WTC11 (cell line): Measurements from ENCODE around the gene HOXD8. TPM values are rescaled to one million over a fixed set of nuclear protein-coding genes. Genes with fewer than 3 reads are reported as not detected.

Experiments
- ATAC-seq: fragments of 200-7000 bp; cut with Tn5 transposase; 2 replicates; pipeline ENCODE4 v1.10.0; 2021; ENCODE audit warnings: mild to moderate bottlenecking, moderate library complexity
- CTCF ChIA-PET: fragments of 300-600 bp; sonication (Branson Sonifier 250); formaldehyde crosslinking; loops from one replicate; lab custom pipeline; 2021; ENCODE audit warnings: antibody characterized with exemption; lab: Charles Lee
- POLR2A ChIA-PET: fragments of 350-600 bp; sonication (Branson Sonifier 250); formaldehyde crosslinking; loops from one replicate; lab custom pipeline; 2021; ENCODE audit warnings: antibody characterized with exemption; lab: Charles Lee
- DNase-seq: peaks from one replicate; pipeline ENCODE4 v3.0.0; 2021; ENCODE audit warnings: low spot score
- H3K27ac Mint-ChIP-seq: 2 replicates; pipeline ENCODE4 v1.8.0; 2021; ENCODE audit warnings: mixed read lengths
- H3K27me3 Mint-ChIP-seq: 2 replicates; pipeline ENCODE4 v1.8.0; 2021; ENCODE audit warnings: low read depth, mild to moderate bottlenecking, moderate library complexity, mixed read lengths
- H3K36me3 Mint-ChIP-seq: 2 replicates; pipeline ENCODE4 v1.8.0; 2021; ENCODE audit warnings: mixed read lengths
- H3K4me1 Mint-ChIP-seq: 2 replicates; pipeline ENCODE4 v1.8.0; 2022; ENCODE audit warnings: mixed read lengths
- H3K4me3 Mint-ChIP-seq: 2 replicates; pipeline ENCODE4 v1.8.0; 2021; ENCODE audit warnings: mild to moderate bottlenecking, moderate library complexity, mixed read lengths
- H3K9me3 Mint-ChIP-seq: 2 replicates; pipeline ENCODE4 v1.8.0; 2021; ENCODE audit warnings: mixed read lengths
- ATF6 ChIP-seq: sonication (generic); formaldehyde crosslinking; IDR thresholded peaks from 2 replicates; pipeline ENCODE4 v1.8.1; 2023; ENCODE audit warnings: mild to moderate bottlenecking, missing genetic modification reagents
- CTCF ChIP-seq: fragments of 200-600 bp; IDR thresholded peaks from 2 replicates; pipeline ENCODE4 v1.8.0; 2022; ENCODE audit warnings: antibody characterized with exemption
- E2F1 ChIP-seq: sonication (generic); formaldehyde crosslinking; IDR thresholded peaks from 2 replicates; pipeline ENCODE4 v1.8.0; 2022; ENCODE audit warnings: mild to moderate bottlenecking, missing genetic modification reagents
- HMGXB4 ChIP-seq: sonication (generic); formaldehyde crosslinking; IDR thresholded peaks from 2 replicates; pipeline ENCODE4 v1.8.1; 2023; ENCODE audit warnings: mild to moderate bottlenecking, moderate library complexity, missing genetic modification reagents
- JAZF1 ChIP-seq: fragments of 250-450 bp; sonication (Bioruptor Pico); IDR thresholded peaks from 2 replicates; pipeline ENCODE4 v1.9.0; 2021; ENCODE audit warnings: moderate library complexity, mild to moderate bottlenecking, inconsistent platforms
- MYBL2 ChIP-seq: sonication (generic); formaldehyde crosslinking; IDR thresholded peaks from 2 replicates; pipeline ENCODE4 v1.8.1; 2023; ENCODE audit warnings: mild to moderate bottlenecking, moderate library complexity, missing genetic modification reagents
- TP53 ChIP-seq: sonication (generic); formaldehyde crosslinking; IDR thresholded peaks from 2 replicates; pipeline ENCODE4 v1.8.1; 2023; ENCODE audit warnings: mild to moderate bottlenecking, missing genetic modification reagents
- ZMAT4 ChIP-seq: fragments of 250-450 bp; sonication (Bioruptor Pico); IDR thresholded peaks from 2 replicates; pipeline ENCODE4 v1.9.0; 2021; ENCODE audit warnings: mild to moderate bottlenecking
- ZNF138 ChIP-seq: sonication (generic); formaldehyde crosslinking; conservative IDR thresholded peaks from 2 replicates; pipeline ENCODE4 v1.8.1; 2022; ENCODE audit warnings: mild to moderate bottlenecking, moderate library complexity, missing genetic modification reagents
- ZNF425 ChIP-seq: fragments of 250-450 bp; sonication (Bioruptor Pico); conservative IDR thresholded peaks from 2 replicates; pipeline ENCODE4 v1.9.0; 2021; ENCODE audit warnings: mild to moderate bottlenecking
- ZNF512 ChIP-seq: sonication (generic); formaldehyde crosslinking; IDR thresholded peaks from 2 replicates; pipeline ENCODE4 v1.8.1; 2022; ENCODE audit warnings: missing genetic modification reagents, borderline replicate concordance
- ZNF671 ChIP-seq: fragments of 250-450 bp; sonication (Bioruptor Pico); IDR thresholded peaks from 2 replicates; pipeline ENCODE4 v1.8.0; 2021; ENCODE audit warnings: mild to moderate bottlenecking
- total RNA-seq: library from RNA; stranded (reverse); gene quantifications from 3 replicates; pipeline ENCODE4 v1.2.3, GENCODE V29; 2021

HOXD8 gene
- total RNA-seq, 1 experiment from 2014 or later: not detected

GRCh38 chr2:176083796-176084261 lies 45.7 kb upstream of the HOXD8 start, which contains the start of gene EVX2:
EVX2 (minus strand) TSS chr2:176083962; CDS start chr2:176083776, 186 bp downstream.
- no peak for ATAC-seq

GRCh38 chr2:176084611-176085119 lies 44.8 kb upstream of the HOXD8 start:
- CTCF ChIA-PET: interaction anchor here (1.0 to 1.6 kb wide), 7 partner anchors 9 to 400 kb away, joined by 3 to 27 read pairs (median 3); no protein-coding TSS in a partner anchor
- Mint-ChIP-seq H3K36me3 (peaks cover 5% of the 10 kb centered on the region; the same call in 1 of the 2 replicates), H3K9me3 (no peaks in the 10 kb centered on the region), H3K27me3 (peaks cover 98% of the 10 kb centered on the region), H3K4me1 (peaks cover 49% of the 10 kb centered on the region), H3K27ac (no peak overlapping the region), H3K4me3 (peak overlapping the region; percentile 53)
- POLR2A ChIA-PET: interaction anchor here (0.6 to 0.7 kb wide), 4 partner anchors 13 to 810 kb away, joined by 3 to 4 read pairs (median 4); no protein-coding TSS in a partner anchor
- ATAC-seq (no peak), DNase-seq (no peak)
- no peak for TF ChIP-seq ZNF512 (CRISPR knock-in tag)
- TF ChIP-seq TP53 (CRISPR knock-in tag): no peak
- TF ChIP-seq JAZF1 (CRISPR knock-in tag): no peak
- TF ChIP-seq ZMAT4 (CRISPR knock-in tag): no peak
- TF ChIP-seq ZNF671 (CRISPR knock-in tag): no peak
- TF ChIP-seq ZNF425 (CRISPR knock-in tag): no peak

More at GRCh38 chr2:176083796-176084261, 45.7 kb upstream of the HOXD8 start, which contains the start of gene EVX2:
- H3K4me3 Mint-ChIP-seq: peak within 1 kb of the TSS; percentile 53
- ChIA-PET CTCF (interaction anchor here (0.5 to 1.6 kb wide), 3 partner anchors 82 to 1369 kb away, joined by 3 to 4 read pairs (median 3); partner anchors contain the start of gene LNPK), POLR2A (no interaction called here)
- DNase-seq: no peak
- H3K4me1 Mint-ChIP-seq: peaks cover 56% of the 10 kb centered on the region
- H3K36me3 Mint-ChIP-seq: peaks cover 3% of the 10 kb centered on the region; the same call in 1 of the 2 replicates
- no peak within 1 kb of the TSS for H3K27ac Mint-ChIP-seq
- peaks cover 98% of the 10 kb centered on the region for H3K27me3 Mint-ChIP-seq
- TF ChIP-seq HMGXB4 (CRISPR knock-in tag): no peak
- no peak for TF ChIP-seq ATF6 (CRISPR knock-in tag)
- no peak for TF ChIP-seq MYBL2 (CRISPR knock-in tag)
- no peak for TF ChIP-seq E2F1
- no peak for TF ChIP-seq CTCF
- TF ChIP-seq ZNF138 (CRISPR knock-in tag): no peak
- no peaks in the 10 kb centered on the region for H3K9me3 Mint-ChIP-seq
